ENCODE measurements around the gene SUGP2. TPM values are rescaled to one million over a fixed set of nuclear protein-coding genes. Genes with fewer than 3 reads are reported as not detected.
"Not testable (repeated sequence)": the region's sequence is repeated elsewhere in the genome, so short reads cannot be mapped to it uniquely, and the experiment has no call there.

Gene SUGP2
- polyA plus RNA-seq, 10 donors = 45.5 to 96.1 (median 58.4) TPM

DNA sequence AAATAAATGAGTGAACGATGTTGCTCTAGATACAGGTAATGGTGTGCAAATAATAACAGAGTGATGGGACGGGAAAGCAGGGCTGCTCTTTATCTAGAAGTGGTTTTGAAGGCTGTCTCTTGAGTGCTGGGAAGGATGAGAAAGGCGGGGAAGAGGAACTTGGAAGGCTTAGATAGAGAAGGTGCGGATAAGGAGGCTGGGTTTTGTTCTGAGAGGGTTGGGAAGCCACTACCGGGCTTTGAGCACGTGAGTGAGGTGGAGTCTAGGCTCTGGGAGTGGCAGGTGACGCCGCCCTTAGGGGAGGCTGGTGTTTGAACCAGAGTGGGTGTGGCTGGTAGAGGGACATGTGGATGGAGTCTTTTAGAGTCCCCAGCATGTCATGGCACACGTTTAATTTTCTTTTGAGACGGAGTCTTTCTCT is 897 bp upstream of the SUGP2 start:
- DNase-seq = peak; percentile 17 to 47 (median 27)

DNA sequence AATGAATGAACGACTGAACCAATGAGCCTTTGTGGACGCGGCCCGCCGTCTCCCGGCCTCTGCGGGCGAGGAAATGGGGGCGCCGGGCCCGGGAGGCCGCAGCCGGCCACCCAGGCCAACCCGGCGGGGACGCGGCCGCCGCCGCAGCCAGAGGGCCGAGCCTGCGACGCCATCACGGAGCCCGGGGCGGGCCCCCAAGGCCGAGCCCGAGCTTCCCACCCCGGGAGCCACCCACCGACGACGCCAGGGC is 216 bp downstream of the SUGP2 start:
- no peak for DNase-seq

DNA sequence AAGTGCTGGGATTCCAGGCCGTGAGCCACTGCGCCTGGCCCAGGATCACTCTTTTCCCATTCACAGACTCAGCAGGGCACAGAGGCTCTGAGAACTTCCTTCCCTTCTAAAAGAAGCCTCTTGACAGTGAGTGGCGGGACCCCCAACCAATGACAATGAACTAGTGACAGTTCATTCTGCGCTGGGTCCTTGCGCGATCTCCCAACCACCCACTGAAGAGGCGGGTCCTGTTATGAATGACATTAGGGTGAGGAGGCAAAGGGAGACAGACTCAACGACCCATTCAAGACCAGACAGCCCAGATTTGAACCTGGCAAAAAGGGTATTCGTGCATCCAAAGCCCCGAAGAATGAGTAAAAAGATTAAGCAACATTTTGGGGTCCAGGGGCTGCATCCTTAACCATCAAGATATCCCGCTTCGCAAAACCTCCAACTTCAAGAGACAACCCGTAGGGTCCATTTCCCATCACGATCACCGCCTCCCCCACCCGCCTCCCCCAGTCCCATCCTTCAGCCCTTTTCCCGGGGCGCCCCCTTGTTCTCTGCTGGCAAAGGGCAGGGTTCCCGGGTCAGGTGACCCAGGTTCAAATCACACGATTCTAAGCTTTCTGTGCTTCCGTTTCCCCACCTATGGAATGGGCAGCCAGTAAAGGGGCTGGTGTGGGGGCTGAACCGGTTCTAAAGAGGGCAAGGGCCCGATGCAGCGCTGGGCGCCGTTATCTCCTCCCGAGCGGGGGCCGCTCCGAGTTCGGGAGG is 719 bp downstream of the SUGP2 start:
- DNase-seq = peak; percentile 84 to 95 (median 92)

DNA sequence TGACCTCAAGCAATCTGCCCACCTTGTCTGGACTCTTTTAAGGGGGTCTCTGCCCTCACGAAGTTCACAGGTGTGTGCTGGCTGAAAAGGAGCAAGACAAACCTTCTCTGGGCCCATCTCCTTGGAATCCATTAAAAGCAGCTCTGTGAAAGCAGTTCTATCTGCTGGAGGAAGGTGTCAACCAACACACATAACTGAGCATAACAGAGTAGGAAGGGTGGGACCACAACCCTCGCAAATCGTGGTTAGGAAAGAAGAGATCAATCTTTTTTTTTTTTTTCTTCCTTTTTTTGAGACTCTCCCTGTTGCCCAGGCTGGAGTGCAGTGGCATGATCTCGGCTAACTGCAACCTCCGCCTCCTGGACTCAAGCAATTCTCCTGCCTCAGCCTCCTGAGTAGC is 1.4 kb downstream of the SUGP2 start:
- no peak for DNase-seq

DNA sequence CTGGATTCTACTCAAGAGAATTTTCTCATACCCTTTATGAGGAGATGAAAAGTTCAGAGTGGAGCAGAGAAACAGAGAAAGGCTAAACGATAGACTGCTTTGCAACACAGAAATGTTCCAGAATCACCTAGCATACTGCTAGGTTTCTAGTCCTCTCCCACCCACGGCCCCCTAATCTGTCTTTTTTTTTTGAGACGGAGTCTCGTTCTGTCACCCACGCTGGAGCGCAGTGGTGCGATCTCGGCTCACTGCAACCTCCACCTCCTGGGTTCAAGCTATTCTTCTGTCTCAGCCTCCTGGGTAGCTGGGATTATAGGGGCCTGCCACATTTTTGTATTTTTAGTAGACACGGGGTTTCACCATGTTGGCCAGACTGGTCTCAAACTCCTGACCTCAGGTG is 4.8 kb downstream of the SUGP2 start:
- DNase-seq = no peak

DNA sequence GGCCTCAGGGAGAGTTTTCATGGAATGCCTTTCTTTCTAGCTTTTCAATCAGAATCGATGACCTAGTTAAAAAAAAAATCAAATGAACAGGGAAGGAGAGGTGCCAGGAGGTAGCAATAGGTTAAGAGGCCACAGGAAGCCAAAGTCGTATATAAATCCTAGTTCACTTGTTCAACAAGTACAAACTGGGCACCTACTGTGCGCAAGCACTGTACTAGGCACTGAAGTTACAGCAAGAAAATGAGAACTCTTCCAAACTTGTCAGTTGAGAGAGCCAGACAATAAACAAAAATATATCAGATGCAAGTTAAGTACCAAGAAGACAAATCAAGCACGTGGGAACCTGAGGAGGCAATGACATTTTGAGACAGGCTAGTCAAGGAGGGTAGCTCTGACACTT is 6.1 kb downstream of the SUGP2 start:
- DNase-seq = no peak

DNA sequence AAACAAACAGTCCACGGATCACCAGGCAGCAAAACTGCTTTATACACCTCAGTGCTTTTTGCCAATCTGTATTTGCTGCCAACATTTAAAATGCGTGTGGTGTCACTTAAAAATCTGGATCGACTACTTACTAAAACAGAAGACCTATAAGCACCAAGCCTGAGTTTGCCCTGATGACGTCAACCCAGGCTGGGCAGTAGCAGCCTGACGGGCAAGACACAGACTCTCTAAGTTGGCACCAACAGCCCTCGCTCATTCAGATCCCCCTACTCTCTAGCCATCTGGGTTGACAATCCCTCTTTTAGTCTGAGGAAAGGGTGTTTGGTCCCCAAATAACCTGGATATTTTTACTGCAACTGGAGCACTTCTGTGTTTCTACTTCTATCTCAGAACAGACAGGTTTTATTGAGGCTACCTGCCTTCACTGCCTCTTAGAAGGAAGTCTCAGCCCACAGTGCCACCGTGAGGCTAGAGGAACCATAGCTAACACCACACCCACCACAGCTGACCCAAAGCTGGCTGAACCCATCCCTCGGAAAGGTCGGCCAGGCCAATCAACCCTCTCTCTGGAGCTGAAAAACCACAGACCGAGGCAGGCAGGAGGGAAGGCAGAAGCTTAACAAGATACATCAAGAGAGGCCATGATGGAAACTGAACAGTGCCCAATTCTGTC is 6.9 kb downstream of the SUGP2 start:
- DNase-seq = no peak

DNA sequence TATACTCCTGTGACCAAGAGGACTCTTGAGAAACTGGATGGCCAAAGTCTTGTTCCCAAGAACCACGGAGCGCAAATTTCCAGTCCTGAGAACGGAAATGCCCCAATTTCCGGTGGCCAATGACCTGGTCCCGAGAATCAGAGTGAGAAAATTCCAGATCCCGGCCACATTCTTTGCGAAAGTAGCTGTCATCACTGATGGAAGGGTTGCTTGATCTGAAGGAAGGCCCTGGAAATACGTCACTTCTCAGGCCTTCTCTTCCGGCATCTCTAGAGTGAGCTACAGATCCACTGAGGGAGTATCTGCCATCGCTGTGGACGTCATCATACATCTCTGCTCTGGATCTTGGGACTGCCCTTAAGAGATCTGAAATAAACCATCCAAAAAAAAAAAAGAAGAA is 7.5 kb downstream of the SUGP2 start:
- no peak for DNase-seq

DNA sequence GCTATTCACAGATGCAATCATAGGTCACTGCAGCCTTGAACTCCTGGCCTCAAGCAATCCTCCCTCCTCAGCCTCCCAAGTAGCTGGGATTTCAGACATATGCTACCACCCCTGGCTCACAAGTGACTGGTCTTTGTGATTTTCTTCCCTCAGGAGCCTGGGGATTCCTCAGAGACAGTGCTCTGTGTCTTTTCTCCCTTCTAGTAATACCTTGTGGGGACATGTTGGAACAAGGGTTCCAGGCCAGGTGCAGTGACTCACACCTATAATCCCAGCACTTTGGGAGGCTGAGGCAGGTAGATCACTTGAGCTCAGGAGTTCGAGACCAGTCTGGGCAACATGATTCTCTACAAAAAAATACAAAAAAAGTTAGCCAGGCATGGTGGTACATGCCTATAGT is 9.9 kb downstream of the SUGP2 start:
- DNase-seq = not testable (repeated sequence)

DNA sequence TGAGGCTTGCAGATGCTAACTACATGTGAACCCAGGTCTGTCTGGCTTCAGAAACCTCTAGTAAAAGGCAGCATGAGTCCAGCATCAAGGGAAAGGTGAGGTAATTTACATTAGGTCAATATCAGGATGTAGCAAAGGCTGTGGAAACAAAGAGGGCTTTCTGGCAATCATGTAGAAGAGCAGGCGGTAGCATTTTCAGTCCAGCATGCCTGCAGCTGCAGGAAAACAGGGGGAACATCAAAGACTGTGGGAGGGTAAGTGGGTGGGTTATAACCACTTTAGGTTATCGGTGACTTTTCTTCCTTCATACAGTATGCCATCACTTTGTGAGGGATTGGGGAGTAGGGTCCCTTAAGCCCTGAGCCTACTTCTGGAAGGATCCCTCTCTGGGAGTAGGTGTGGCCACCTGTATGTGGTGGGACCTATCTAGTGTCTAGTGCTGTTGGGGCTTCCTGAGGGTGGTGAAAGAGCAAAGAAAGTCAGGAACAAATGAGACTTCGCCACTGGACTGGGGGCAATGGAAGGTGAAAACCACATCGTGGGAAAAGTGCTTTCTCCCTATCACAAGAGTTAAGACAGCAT is 10.8 kb downstream of the SUGP2 start:
- DNase-seq = no peak

DNA sequence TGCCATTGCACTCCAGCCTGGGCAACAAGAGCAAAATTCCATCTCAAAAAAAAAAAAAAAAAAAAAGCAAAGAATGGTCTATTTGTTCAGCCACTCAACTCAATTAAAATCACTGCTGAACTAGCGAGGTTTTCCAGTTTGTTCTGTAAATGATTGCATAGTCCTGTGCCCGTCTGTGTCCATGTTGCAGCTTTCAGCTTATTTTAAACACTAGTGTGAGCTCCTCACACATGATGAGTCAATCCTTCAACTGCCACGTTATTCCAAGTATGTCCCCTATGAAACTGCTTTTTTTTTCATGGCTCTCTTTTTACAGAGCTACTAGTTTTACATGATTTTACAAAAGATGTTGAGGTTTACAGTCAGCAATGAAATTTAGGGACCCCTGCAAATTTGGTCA is 12.2 kb downstream of the SUGP2 start:
- DNase-seq = peak in 1 of 3 donors; percentile 10

DNA sequence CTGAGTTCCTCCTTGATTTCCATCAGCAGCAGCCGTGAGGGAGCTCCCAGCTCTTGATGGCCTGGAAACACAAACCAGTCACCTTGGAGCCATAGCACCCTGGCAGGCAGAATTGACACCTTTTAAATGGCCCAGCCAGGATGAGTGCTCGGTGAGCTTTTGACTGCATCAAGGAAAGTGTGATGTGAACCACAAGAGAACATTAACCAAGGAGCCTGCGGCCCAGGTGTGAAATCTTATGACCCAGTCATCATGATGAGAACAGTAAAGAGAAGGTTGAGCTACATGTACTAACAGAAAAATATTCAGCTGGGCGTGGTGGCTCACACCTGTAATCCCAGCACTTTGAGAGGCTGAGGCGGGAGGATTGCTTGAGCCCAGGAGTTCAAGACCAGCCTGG is 22.8 kb downstream of the SUGP2 start:
- DNase-seq = no peak

DNA sequence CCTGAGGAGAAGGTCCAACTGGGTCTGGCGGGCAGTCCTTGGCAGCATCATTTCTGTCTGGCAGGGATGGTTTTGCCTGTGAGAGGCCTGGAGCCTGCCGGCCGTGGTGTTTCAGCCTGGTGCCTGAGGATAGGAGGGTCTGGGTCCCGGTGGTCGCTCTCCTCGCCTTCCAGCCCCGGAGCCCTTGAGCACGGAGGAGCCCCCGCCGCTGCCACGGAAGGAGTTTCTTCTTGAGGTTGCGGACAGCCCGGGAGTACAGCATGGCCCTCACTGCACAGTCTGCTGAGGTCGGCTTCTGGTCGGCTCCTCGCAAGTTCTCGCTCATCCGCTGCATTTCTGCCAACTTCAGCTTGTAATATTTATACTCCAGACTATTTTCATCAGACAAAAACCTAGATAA is 23.4 kb downstream of the SUGP2 start:
- DNase-seq = no peak

DNA sequence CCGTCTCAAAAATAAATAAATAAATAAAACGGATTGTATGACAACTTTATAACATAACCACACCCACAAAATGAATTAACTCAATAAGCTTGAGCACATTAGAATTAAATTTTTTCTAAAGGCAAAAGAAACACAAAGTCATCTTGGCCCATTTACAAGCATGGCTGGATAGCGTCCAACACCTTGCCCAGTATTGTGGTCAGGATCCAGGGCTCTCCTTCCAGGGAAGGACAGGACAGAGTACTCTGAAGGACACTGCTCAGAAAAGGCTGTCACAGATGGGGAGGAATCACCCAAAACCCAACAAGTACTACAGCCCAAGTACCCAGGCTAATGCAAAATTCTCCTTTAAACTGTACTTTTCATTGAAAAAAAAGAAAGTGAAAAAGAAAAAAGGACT is 27.1 kb downstream of the SUGP2 start:
- no peak for DNase-seq

DNA sequence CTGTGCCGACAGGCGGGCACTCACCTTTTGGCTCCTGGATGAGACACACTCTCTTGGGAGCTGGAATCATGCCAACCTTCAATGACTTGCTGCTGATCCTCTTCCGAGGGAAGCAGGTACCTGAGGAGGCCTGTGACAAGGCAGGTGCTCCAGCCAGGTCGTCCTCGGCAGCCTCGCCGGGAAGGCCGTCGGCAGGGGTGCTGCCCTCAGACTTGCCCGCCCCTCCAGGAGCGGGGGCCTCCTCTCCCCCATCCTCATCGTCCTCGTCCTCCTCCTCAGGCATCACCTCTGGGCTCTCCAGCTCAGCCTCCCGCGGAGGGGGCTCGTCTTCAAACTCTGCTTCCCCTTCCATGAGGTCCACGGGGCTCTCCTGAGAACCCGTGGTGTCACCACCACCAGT is 29.2 kb downstream of the SUGP2 start:
- no peak for DNase-seq

DNA sequence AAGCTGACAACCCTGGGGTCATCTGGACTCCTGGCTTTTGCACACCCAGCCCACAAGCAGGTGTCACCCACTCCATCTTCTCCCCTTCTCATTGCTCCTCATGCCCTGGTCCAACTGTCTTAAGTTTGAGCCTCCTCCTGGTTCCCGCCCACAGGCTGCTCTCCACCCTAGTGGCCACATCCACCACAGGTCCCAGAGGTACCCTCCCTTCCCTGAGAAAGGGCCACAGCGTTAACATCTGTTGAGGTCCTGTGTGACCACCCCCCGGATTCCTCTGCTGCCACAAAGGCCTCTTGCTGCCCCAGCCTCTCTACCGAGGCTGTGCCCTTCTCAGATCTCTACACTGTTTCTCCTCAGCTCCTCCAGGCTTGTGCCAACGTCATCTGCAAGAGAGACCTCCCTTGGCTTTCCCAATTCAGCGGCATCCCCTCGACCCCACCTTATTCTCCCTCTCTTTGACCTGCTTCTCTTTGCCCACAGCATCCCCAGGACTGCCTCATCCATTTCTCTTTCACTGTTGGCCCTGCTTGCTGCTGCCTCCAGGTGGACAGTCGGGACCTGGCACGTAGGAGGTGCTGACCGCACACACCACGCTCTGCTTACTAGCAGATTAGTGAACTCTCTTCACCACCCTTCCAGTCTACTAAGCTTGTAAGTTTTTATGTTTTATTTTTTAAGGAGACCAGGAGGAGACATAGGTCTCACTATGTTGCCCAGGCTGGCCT is 33.3 kb downstream of the SUGP2 start:
- DNase-seq = no peak

DNA sequence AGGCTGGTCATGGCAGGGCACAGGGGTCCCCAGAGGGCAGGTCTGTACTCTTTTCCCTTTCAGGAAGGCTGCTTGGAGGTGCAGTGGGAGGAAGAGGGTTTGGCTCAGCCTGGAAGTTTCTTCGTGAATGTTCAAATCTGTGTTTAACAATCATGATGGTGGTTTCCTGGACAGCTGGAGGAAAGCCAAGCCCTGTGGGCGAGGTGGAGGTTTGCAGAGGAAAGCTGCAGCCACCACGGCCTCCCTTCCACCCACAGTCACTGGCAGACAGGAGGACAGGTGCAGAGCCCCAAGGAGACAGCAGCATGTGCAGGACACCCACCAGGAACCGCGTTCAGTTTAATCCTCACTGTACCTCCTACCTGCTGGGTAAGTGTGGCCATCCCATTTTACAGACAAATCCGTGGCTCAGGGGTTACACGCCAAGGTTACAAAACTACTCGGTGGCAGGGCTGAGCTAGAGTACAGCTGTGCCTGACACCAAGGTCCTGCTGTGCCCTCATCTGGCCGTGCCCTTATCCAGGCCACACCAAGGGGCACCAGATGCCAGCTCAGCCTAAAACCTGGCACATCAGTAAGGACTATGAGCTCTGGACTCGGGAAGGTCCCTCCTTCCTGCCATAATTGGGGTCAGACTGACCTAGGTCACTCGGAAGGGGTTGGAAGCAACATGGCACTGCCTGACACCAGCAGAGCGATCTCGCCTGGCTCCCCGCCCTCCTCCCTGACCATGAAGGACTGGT is 34.1 kb downstream of the SUGP2 start:
- DNase-seq = no peak

DNA sequence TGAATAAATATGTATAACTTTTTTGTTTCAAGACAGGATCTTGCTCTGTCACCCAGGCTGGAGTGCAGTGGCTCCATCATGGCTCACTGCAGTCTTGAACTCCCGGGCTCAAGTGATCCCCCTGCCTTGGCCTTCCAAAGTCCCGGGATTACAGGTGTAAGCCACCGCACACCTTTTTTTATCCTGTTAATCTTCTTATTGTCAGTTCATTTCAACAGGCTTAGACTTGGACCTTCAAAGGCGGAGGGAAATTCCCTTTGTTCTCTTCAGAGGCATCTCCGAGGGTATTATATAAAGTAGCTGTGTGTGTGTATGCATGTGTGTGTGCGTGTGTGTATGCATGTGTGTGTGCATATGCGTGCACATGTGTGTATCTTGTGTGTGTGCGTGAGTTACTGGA is 35.0 kb downstream of the SUGP2 start:
- DNase-seq = no peak

DNA sequence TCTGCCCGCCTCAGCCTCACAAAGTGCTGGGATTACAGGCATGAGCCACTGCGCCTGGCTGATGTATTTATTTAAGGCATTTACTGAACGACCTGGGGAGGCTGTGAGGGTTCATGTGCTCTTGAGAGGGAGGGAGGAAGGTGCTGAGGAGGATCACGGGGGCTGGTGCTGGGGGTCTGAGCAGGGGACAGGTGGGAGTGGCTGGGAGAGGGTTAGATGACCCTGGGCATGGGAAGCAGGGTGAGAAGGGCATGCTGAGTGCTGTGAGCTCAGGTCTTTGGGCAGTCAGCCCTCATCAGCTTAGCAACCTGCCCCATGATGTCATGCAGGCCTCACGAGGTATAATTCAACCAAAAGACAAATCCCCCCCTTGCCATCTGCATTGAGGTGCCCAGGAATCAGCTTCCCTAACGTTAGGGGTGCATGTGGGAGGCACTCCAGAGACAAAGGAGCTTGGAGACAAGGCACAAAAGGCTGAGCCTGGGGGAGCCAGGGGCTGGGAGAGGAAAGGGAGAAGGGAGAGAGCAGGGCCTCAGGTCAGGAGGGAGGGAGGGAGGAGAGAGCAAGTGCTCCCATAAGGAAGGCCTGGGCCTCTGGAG is 36.4 kb downstream of the SUGP2 start:
- no peak for DNase-seq

DNA sequence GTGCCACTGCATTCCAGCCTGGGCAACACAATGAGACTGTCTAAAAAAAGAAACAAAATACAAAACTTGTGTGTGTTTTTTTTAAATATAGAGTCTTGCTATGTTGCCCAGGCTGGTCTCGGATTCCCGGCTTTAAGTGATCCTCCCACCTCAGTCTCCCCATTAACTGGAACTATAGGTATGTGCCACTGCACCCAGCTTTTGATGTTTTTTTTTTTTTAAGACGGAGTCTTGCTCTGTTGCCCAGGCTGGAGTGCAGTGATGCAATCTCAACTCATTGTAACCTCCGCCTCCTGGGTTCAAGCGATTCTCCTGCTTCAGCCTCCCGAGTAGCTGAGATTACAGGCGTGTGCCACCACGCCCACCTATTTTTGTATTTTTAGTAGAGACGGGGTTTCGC is 37.0 kb downstream of the SUGP2 start:
- no peak for DNase-seq

DNA sequence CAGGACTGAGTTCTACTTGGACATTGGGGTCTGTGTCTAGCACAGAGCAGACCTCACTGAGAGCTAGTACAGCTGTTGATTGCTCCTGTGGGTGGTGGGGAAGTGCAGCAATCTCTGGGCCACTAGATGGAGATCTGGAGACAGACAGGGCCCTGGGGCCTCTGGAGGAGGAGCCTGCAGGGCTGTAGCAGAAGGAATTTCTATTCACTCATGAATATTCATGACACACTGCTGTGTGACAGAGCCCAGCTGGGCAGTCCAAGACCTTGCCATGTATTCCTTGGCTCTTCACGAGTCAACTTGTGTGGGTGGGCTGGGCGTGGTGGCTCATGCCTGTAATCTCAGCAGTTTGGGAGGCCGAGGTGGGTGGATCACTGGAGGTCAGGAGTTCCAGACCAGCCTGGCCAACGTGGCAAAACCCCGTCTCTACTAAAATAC is 37.5 kb downstream of the SUGP2 start:
- peak; percentile 22 to 63 (median 39) for DNase-seq

DNA sequence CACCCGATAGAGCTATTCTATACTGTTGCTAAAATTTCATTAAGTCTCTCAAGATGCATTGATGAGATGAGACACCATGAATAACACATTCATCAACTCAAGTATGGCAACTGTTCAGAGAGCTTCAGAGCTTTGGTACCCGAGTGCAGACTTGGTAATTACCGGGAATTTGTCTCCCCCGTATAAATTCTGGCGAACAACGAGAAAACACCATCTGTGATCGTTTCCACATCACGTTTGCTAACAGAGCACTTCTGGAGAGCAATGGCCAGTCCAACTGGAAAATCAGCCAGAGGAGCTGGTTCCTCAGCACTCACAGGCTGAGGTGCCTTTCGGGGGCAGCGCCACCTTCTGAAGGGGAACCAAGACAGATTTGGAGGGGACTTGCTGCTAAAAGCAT is 40.2 kb downstream of the SUGP2 start:
- no peak for DNase-seq
